Transverse colon (tissue), 4 donors: ENCODE results near the gene RIN2. TPM values are rescaled to one million over a fixed set of nuclear protein-coding genes. Genes with fewer than 3 reads are reported as not detected.
A peak's percentile ranks its signal among the peaks of the same experiment; 100 is the strongest.

ENCODE experiments used
- DNase-seq: peaks from one replicate; pipeline ENCODE4 v3.0.0-alpha.2; 2019
- H3K27ac ChIP-seq, 4 donors: fragments of 200-600 bp; sonication (generic); 2 replicates each; pipeline ENCODE4 v1.5.1; 2016 to 2018; ENCODE audit warnings: inconsistent platforms in 4 of 4
- H3K27me3 ChIP-seq: fragments of 200-600 bp; sonication (generic); 2 replicates; pipeline ENCODE4 v1.5.1; 2017; ENCODE audit warnings: inconsistent platforms
- H3K36me3 ChIP-seq, 4 donors: fragments of 200-600 bp; sonication (generic); 2 replicates each; pipeline ENCODE4 v1.5.1; 2017 to 2019; ENCODE audit warnings: inconsistent platforms in 4 of 4
- H3K4me1 ChIP-seq, 4 donors: fragments of 200-600 bp; sonication (generic); 2 replicates each; pipeline ENCODE4 v1.5.1; 2017 to 2020; ENCODE audit warnings: inconsistent platforms in 4 of 4
- H3K4me3 ChIP-seq, 4 donors: fragments of 200-600 bp; sonication (generic); 1 replicate in 1 of 4; 2 replicates in 3 of 4; pipeline versions ENCODE4 v1.5.1 to v1.6.1; 2017 to 2019; ENCODE audit warnings: inconsistent platforms in 4 of 4
- H3K9me3 ChIP-seq, 2 donors: fragments of 200-600 bp; sonication (generic); 2 replicates each; pipeline ENCODE4 v1.5.1; 2017 to 2019; ENCODE audit warnings: inconsistent platforms in 2 of 2
- CTCF ChIP-seq, 5 experiments: fragments of 200-600 bp in 3 of 5; fragments of 450-650 bp in 2 of 5; sonication (generic) in 3 of 5; IDR thresholded peaks; 1 replicate in 2 of 5; 2 replicates in 3 of 5; pipeline ENCODE4 v1.5.1; 2016 to 2017; ENCODE audit warnings: antibody characterized with exemption in 5 of 5, inconsistent platforms in 3 of 5, mild to moderate bottlenecking in 2 of 5, moderate library complexity in 1 of 5
- EP300 ChIP-seq: sonication (generic); formaldehyde crosslinking; IDR thresholded peaks from one replicate; pipeline ENCODE4 v1.6.1; 2017; ENCODE audit warnings: antibody characterized with exemption, low read depth
- POLR2A ChIP-seq: fragments of 450-650 bp; IDR thresholded peaks from one replicate; pipeline ENCODE4 v1.6.1; 2016; ENCODE audit warnings: antibody characterized with exemption, mild to moderate bottlenecking, moderate library complexity
- POLR2AphosphoS5 ChIP-seq, 3 donors: sonication (generic); formaldehyde crosslinking; IDR thresholded peaks; one replicate each; pipeline ENCODE4 v1.6.1; 2016; ENCODE audit warnings: antibody characterized with exemption in 3 of 3
- WGBS, 2 donors: methylation state at CpG; one replicate each; pipeline ENCODE4 v1.1.5; 2018; ENCODE audit warnings: low coverage in 1 of 2; 5-methylcytosine and 5-hydroxymethylcytosine counted together
- in situ Hi-C, 4 donors: fragments of 200-750 bp; cut with MboI; loops; one replicate each; pipeline versions ENCODE4 v1.15.0 to v1.15.1; 2017; ENCODE audit warnings: low sequenced_read_pairs in 3 of 4, low pct_ligation_motif_present in 1 of 4, low pct_unique_long_range_greater_than_20kb in 1 of 4
- intact Hi-C: fragments of 100-400 bp; cut with DNase I; formaldehyde crosslinking; loops from one replicate; pipeline ENCODE4 v1.15.1; 2023; ENCODE audit warnings: low total_unique reads
- total RNA-seq, 4 donors: library from RNA; depleted of rRNA; stranded (reverse); fragments of >200 nt; gene quantifications; one replicate each; pipeline ENCODE4 v1.1.0, GENCODE V29; 2016

The RIN2 gene
- total RNA-seq, result 100 to 1,000 TPM in 2 of 4 donors, 10 to 100 TPM in 2; 53.2 to 157 (median 104) TPM

GRCh38 chr20:19758133-19758500 is at the start of gene RIN2:
Gene RIN2, plus strand, starts transcription at chr20:19758258. Its CDS starts 131,344 bp downstream, at chr20:19889602.
- Histone ChIP-seq H3K36me3 (no peaks in the 10 kb centered on the region), H3K4me1 (peaks cover 13 to 32% (median 24%) of the 10 kb centered on the region in 4 donors), H3K27me3 (no peaks in the 10 kb centered on the region), H3K4me3 (peak within 1 kb of the TSS; percentile 56 to 74 (median 66)), H3K27ac (peak within 1 kb of the TSS; percentile 94 to 98 (median 96)), H3K9me3 (no peaks in the 10 kb centered on the region)
- 2% methylated on average over 25 of the region's 25 CpGs; no CpG with 5 or more reads in 1 of the 2 donors for WGBS, 2 donors
- TF ChIP-seq CTCF (IDR thresholded peaks at IDR 0.05) (no peak), EP300 (no peak), POLR2A (peak; percentile 79), POLR2AphosphoS5 (IDR thresholded peaks at IDR 0.05) (peak; percentile 7 to 77 (median 71))
- intact Hi-C loops (no loop called here), in situ Hi-C loops (no loop called here)
- DNase-seq, result peak; percentile 82

GRCh38 chr20:19709635-19710335 is 48.3 kb upstream of the RIN2 start:
- no peak overlapping the region for H3K4me3 ChIP-seq
- peaks cover 19 to 55% (median 28%) of the 10 kb centered on the region in 4 donors for H3K4me1 ChIP-seq
- in situ Hi-C loops, result no loop called here
- no peaks in the 10 kb centered on the region for H3K36me3 ChIP-seq
- WGBS, 2 donors, result 41 to 80% methylated on average over 1 of the region's 1 CpG
- H3K27ac ChIP-seq, result peak overlapping the region; percentile 63 to 74 (median 68)
- H3K9me3 ChIP-seq, result no peaks in the 10 kb centered on the region
- no peak for TF ChIP-seq POLR2AphosphoS5 (IDR thresholded peaks at IDR 0.05)
- no peak for TF ChIP-seq EP300
- no peak for TF ChIP-seq POLR2A
- TF ChIP-seq CTCF (IDR thresholded peaks at IDR 0.05), result no peak
- intact Hi-C loops, result no loop called here
- no peaks in the 10 kb centered on the region for H3K27me3 ChIP-seq
- no peak for DNase-seq

- H3K27me3 ChIP-seq, result no peaks in the 10 kb centered on the region
- 51 to 59% methylated on average over 4 to 5 of the region's 5 CpGs for WGBS, 2 donors
- no peaks in the 10 kb centered on the region for H3K36me3 ChIP-seq
- no peaks in the 10 kb centered on the region for H3K9me3 ChIP-seq
- in situ Hi-C loops (no loop called here), intact Hi-C loops (no loop called here)
- peaks cover 19 to 58% (median 29%) of the 10 kb centered on the region in 4 donors for H3K4me1 ChIP-seq
- peak overlapping the region; percentile 63 to 74 (median 68) for H3K27ac ChIP-seq
- DNase-seq, result peak; percentile 67
- TF ChIP-seq CTCF (IDR thresholded peaks at IDR 0.05) (no peak), POLR2AphosphoS5 (IDR thresholded peaks at IDR 0.05) (peak in 2 of 3 donors; percentile 39 to 64)
- H3K4me3 ChIP-seq, result no peak overlapping the region
Measured at GRCh38 chr20:19710336-19711120, 47.5 kb upstream of the RIN2 start.

GRCh38 chr20:19711126-19711525 is 46.9 kb upstream of the RIN2 start:
- no peak for TF ChIP-seq EP300
- no peak for TF ChIP-seq POLR2AphosphoS5 (IDR thresholded peaks at IDR 0.05)
- no peak for TF ChIP-seq POLR2A
- no peak for TF ChIP-seq CTCF (IDR thresholded peaks at IDR 0.05)
- H3K4me1 ChIP-seq, result peaks cover 19 to 58% (median 29%) of the 10 kb centered on the region in 4 donors
- no peaks in the 10 kb centered on the region for H3K27me3 ChIP-seq
- H3K4me3 ChIP-seq, result no peak overlapping the region
- in situ Hi-C loops (no loop called here), intact Hi-C loops (no loop called here)
- peak overlapping the region in 1 of 4 donors; percentile 74 for H3K27ac ChIP-seq
- H3K9me3 ChIP-seq, result no peaks in the 10 kb centered on the region
- 74% methylated on average over 11 of the region's 11 CpGs; no CpG with 5 or more reads in 1 of the 2 donors for WGBS, 2 donors
- DNase-seq, result no peak
- no peaks in the 10 kb centered on the region for H3K36me3 ChIP-seq
